SH-SY5Y (cell line): ENCODE measurements around the gene MYO18B.
A peak's percentile ranks its signal among the peaks of the same experiment; 100 is the strongest.

ENCODE experiments used
- GATA2 ChIP-seq: IDR thresholded peaks from 2 replicates; pipeline ENCODE4 v1.6.1; 2011; ENCODE audit warnings: mild to moderate bottlenecking, low read depth, low read length
- GATA3 ChIP-seq: IDR thresholded peaks from 2 replicates; pipeline ENCODE4 v1.6.1; 2011; ENCODE audit warnings: low read depth, mild to moderate bottlenecking, low read length, moderate library complexity

Gene MYO18B

GRCh38 chr22:25753252-25753651 is 11.3 kb downstream of the MYO18B start:
- TF ChIP-seq GATA3 (no peak), GATA2 (no peak)

- TF ChIP-seq GATA2 (no peak), GATA3 (no peak)
Observed at GRCh38 chr22:25754527-25755202, 12.7 kb downstream of the MYO18B start.

- no peak for TF ChIP-seq GATA2
- no peak for TF ChIP-seq GATA3
Observed at GRCh38 chr22:25757686-25758085, 15.7 kb downstream of the MYO18B start.

GRCh38 chr22:25758316-25758715 is 16.3 kb downstream of the MYO18B start:
- TF ChIP-seq GATA3 (no peak), GATA2 (no peak)

- TF ChIP-seq GATA3: no peak
- no peak for TF ChIP-seq GATA2
Observed at GRCh38 chr22:25759825-25760231, 17.8 kb downstream of the MYO18B start.

GRCh38 chr22:25760294-25760693 is 18.3 kb downstream of the MYO18B start:
- TF ChIP-seq GATA2: no peak
- no peak for TF ChIP-seq GATA3

- TF ChIP-seq GATA2 (peak; percentile 42; the same call in 1 of the 2 replicates), GATA3 (no peak)
Observed at GRCh38 chr22:25760848-25761595, 19.0 kb downstream of the MYO18B start.

GRCh38 chr22:25762147-25762546 is 20.2 kb downstream of the MYO18B start:
- TF ChIP-seq GATA2: no peak
- no peak for TF ChIP-seq GATA3

GRCh38 chr22:25763239-25763777 is 21.3 kb downstream of the MYO18B start:
- TF ChIP-seq GATA2: no peak
- no peak for TF ChIP-seq GATA3

- TF ChIP-seq GATA3: no peak
Observed at GRCh38 chr22:25764270-25765015, 22.5 kb downstream of the MYO18B start.

GRCh38 chr22:25765016-25765367 is 23.0 kb downstream of the MYO18B start:
- no peak for TF ChIP-seq GATA2
- no peak for TF ChIP-seq GATA3

GRCh38 chr22:25765801-25766200 is 23.8 kb downstream of the MYO18B start:
- TF ChIP-seq GATA3 (no peak), GATA2 (no peak)

GRCh38 chr22:25766418-25766817 is 24.4 kb downstream of the MYO18B start:
- no peak for TF ChIP-seq GATA3
- no peak for TF ChIP-seq GATA2

GRCh38 chr22:25770333-25770732 is 28.3 kb downstream of the MYO18B start:
- TF ChIP-seq GATA3 (no peak), GATA2 (no peak)
